Mammary epithelial cell (primary cell): ENCODE data around the gene PRPH.

Source experiments
- EZH2 ChIP-seq: IDR thresholded peaks from 2 replicates; pipeline ENCODE4 v1.6.1; 2012; ENCODE audit warnings: low read length, inconsistent platforms, borderline replicate concordance
- TF ChIP-seq, protein P1 (sequence below), 2 donors: IDR thresholded peaks in 1 of 2; conservative IDR thresholded peaks in 1 of 2; 2 replicates each; pipeline ENCODE4 v1.5.1; 2011 to 2012; ENCODE audit warnings: inconsistent platforms in 2 of 2, low read length in 2 of 2, mild to moderate bottlenecking in 2 of 2, control low read depth in 1 of 2, low read depth in 1 of 2; ENCODE audit not compliant: insufficient read depth in 1 of 2; ENCODE audit errors: extremely low read depth in 1 of 2

GRCh38 chr12:49283541-49284429 lies 11.2 kb upstream of the PRPH start:
- TF ChIP-seq, protein P1, sequence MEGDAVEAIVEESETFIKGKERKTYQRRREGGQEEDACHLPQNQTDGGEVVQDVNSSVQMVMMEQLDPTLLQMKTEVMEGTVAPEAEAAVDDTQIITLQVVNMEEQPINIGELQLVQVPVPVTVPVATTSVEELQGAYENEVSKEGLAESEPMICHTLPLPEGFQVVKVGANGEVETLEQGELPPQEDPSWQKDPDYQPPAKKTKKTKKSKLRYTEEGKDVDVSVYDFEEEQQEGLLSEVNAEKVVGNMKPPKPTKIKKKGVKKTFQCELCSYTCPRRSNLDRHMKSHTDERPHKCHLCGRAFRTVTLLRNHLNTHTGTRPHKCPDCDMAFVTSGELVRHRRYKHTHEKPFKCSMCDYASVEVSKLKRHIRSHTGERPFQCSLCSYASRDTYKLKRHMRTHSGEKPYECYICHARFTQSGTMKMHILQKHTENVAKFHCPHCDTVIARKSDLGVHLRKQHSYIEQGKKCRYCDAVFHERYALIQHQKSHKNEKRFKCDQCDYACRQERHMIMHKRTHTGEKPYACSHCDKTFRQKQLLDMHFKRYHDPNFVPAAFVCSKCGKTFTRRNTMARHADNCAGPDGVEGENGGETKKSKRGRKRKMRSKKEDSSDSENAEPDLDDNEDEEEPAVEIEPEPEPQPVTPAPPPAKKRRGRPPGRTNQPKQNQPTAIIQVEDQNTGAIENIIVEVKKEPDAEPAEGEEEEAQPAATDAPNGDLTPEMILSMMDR (conservative IDR thresholded peaks at IDR 0.05 in 1 of 2, IDR thresholded peaks at IDR 0.05 in 1 of 2; ENCODE audit: extremely low read depth in 1 of 2, insufficient read depth in 1 of 2, low read depth in 1 of 2, low read length in 2 of 2) = no peak
- no peak for TF ChIP-seq EZH2
